ENCODE results near the gene COL27A1.

The COL27A1 gene

GRCh38 chr9:114149181-114149580 is 6.2 kb upstream of the COL27A1 start:
- no peak for DNase-seq (ENCODE audit: low read depth in 2 of 2)

DNA sequence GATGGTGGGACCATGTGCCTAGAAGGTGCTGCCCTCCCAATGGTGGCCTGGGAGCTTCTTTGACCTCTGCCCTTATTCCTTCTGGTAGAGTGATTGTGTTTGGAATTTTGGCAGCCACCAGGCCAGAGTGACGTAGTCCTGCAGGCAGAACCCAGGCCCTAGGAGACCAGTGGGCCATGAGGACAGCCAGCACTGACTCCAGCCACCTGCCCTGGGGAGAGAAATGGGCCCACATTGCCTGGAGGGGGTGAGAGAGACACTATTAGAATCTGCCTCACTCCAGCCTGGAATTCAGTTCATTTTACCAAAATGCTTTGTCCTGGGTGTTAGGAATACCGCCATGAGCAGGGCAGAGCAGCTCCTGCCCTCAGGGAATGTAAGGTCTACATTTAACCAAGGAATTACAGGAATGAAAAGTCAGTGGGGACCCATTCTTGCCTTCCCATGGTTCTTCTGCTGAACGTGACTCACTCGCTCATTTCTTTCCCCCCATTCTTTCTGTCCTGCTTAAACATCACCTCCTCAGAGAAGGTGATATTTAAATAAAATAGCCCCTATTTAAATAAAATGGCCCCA is 5.5 kb upstream of the COL27A1 start:
- DNase-seq (ENCODE audit: low read depth in 2 of 2) = no peak

- DNase-seq (ENCODE audit: low read depth in 2 of 2) = no peak
Observed at GRCh38 chr9:114150608-114151007, 4.7 kb upstream of the COL27A1 start.

DNA sequence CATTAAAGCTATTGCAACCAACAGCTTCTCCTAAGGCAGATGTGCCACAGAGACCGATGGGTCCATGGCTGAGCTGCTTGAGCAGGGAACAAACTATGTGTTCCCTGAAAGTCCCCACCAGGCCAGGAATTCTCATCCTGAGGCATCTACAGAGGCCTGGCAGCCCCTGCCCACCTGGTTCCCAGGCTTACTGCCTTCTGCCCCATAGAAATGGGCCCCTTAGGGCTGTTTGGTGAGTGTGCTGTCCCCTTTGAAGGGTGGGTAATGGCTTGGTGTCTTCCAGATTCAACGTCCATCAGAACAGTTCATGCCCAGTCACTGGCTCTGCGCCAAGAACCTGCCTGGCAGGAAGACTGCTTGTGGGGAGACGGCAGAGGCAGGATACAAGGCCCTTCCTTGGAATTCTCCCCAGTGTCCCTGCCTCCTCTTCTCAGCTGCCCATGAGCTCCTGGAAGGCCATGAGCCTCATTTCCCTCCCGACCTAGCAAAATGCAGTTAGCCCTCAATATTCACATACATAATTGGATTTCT is 3.8 kb upstream of the COL27A1 start:
- no peak for DNase-seq (ENCODE audit: low read depth in 2 of 2)

GRCh38 chr9:114153761-114154599 is 1.4 kb upstream of the COL27A1 start:
- no peak for DNase-seq (ENCODE audit: low read depth in 2 of 2)

DNA sequence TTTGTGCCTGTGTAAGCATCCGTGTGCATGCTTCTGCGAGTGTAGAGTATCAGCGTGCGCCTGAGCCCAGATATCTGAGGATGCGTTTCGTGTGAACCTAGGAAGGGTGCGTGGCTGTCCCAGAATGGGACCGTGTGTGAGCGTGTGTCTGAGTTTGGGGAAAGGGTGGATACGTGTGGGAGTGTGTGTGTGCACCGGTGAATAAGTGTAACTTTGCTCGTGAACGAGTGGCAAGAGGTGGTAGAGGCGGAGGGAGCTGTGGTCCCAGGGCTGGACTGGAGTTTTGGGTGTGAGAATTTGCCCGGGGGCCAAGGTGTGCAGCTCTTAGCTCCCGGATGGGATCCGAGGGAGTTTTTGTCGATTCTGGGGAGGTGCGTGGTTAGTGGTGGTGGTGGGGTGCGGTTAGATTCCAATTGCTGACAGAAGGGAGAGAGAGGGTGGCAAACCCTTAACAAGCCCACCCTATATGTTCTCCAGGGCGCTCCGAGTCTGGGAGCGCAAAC is 686 bp upstream of the COL27A1 start:
- no peak for DNase-seq (ENCODE audit: low read depth in 2 of 2)

DNA sequence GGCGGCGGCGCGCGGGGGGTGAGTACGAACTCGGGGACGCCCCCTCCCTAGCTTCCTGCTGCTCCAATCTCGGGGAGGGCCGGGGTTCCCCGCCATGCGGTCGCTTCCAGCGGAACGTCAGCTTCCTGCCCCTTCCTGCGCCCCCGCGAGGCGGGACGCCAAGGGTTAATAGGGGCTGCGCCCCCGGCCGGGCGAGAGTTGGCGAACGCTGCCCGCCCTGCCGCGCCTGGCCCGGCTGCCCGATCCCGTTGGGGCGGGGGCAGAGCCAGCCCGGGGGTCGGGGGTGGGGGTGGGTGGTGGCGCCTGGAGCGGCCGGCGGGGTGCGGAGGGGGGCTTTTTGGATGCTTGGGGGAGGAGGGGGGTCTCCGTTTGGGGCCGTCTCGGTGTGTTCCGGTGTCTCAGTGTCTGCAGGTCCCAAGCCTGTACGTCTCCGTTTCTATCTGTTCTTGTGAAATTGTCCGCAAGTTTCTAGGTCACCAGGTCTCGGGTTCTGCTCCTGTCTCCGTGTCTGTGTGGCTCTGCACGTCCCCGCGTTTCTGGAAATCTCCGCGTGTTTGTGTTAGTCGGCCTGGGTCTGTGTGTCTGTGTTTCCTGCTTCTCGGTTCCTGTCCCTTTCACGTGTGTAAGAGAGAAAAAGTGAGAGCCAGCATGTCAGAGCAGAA is 789 bp downstream of the COL27A1 start:
- DNase-seq (ENCODE audit: low read depth in 2 of 2) = peak in 1 of 2 donors; percentile 1

- peak; percentile 12 to 30 for DNase-seq (ENCODE audit: low read depth in 2 of 2)
Observed at GRCh38 chr9:114156657-114157421, 1.5 kb downstream of the COL27A1 start.

- DNase-seq (ENCODE audit: low read depth in 2 of 2) = no peak
Observed at GRCh38 chr9:114157516-114158176, 2.3 kb downstream of the COL27A1 start.

DNA sequence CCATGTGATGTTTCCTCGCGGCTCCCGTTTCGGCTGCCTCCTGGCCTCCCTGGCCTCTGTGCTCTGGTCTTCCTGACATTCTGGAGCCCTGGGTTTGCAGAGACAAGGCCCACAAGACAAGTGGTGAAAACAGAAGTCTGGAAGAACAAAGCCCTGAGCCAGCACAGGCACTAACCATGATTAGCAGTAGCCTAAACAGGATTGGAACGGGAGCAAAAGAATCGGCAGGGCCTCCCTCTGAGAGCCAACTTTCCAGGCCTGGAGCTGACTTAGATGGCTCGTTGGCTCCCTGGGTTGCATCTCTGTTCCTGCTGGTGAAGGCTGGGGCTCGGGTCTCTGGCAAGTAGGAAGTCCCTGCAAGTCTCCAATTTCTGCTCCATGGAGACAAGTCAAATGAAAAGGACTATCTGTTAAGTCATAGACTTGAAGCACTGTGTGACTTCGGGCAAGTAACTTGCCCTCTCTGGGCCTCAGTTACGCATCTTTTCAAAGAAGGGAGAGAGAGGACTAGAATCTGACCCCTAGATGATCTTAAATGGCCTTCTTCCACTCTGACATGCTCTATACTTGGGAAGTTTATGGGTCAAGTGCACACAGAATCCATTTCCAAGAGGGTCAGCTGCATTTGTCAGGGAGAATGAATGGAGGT is 3.3 kb downstream of the COL27A1 start:
- no peak for DNase-seq (ENCODE audit: low read depth in 2 of 2)

DNA sequence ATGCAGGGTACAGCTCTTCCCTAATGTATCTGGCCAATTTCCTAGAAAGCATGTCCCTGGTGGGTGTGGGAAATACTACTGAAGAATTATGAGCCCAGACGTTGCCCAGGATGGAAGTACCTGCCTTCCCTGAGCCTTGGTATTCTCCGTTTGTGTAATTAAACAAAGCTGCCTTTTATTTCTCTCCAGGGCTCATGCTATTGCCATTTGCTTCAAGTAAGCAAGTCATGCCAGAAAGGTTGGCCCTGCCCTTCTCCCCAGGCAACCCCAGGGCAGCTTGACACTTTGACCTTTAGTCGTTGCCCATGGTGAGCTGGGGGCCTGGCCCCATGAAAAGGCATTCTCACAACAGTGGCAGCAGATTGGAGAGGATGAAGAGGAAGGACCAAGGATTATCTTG is 4.4 kb downstream of the COL27A1 start:
- DNase-seq (ENCODE audit: low read depth in 2 of 2) = no peak

DNA sequence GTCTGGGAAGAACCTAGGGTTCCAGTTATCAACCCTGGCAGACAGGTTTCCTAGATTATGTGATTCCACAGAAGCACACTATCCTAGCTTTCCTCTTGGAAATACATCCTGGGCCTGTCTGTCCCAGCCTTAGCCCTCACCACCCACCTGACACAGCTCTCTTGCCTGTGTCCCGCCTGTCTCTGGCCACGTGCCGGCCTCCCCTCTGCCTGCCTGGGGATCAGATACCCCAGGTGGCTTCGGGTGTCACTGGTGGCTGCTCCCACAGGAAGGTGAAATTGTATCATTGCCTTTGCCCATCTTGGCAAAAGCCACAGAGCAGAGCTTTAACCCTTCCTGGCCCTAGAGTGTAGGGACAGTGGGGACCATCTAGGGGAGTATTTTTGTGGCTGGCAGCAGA is 6.2 kb downstream of the COL27A1 start:
- no peak for DNase-seq (ENCODE audit: low read depth in 2 of 2)

DNA sequence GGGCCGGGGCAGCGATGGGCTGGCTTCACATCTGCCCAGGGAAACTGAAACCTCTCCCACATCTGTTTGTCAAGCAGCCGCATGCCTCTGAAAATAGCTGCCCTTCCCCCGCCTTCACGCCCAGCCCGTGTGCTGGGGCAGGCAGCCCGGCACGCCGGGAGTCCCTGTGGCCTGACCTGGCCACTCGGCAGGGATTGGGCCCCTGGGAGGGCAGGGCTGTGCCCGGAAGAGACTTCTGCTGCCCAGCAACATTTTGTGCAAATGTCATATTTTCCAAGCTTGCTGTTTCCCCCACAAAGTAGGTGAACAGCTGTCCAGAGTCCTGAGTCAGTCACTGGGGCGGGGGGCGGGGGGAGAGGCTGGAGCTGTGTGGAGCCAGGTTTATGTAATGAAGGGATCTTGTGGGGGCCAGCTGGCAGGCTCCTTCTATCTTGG is 8.2 kb downstream of the COL27A1 start:
- no peak for DNase-seq (ENCODE audit: low read depth in 2 of 2)

DNA sequence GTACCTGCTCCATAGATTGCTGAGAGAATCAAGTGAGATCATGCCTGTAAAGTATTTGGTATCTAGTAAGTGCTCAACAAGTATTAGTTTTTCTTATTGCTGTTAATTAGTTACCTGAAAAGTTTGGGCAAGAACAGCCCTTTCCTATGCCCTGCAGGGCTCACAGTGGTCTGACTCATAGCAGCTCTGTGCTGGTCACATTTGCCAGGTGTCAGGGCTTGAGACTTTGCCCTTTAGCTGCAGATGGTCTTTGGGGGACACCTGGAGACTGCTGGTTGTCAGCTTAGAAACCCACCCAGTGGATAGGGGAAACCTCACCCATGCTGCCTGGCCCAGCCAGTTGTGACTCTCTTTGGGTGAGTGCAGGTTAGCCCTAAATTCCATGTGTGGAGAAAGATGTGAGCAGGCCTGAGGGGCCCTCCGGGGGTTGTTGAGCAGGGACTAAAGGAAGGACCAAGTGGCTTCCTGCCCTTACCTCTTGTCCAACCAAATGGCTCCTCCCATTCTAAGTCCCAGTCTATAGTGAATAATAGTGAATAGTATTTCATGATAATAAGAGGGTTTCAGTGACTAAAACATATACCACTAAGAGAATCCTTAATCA is 9.0 kb downstream of the COL27A1 start:
- no peak for DNase-seq (ENCODE audit: low read depth in 2 of 2)

DNA sequence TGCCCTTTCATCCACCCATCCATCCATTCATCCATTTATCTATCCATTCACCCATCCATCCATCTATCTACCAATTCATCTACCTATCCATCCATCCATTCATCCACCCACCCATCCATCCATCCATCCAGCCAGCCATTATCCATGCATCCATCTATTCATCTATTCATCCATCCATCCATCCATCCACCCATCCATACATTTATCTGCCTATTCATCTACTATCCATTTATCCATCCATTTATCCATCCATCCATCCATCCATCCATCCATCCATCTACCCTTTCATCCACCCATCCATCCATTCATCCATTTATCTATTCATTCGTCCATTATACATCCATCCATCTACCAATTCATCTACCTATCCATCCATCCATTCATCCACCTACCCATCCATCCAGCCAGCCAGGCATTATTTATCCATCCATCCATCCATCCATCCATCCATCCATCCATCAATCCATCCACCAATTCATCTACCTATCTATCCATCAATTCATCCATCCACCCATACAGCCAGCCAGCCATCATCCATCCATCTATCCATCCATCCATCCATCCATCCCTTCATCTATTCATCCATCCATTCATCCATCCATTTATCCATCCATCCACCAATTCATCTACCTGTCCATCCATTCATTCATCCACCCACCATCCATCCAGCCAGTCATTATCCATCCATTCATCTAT is 10.2 kb downstream of the COL27A1 start:
- no peak for DNase-seq (ENCODE audit: low read depth in 2 of 2)

DNA sequence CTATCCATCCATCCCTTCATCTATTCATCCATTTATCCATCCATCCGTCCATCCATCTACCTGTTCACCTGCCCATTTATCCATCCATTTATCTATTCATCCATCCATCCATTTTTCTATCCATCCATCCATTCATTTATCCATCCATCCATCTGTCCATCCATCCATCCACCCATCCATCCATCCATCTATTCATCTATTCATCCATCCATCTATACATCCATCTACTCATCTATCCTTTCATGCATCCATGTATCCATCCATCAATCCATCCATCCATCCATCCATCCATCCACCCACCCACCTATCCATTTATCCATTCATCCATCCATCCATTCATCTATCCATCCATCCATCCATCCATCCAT is 10.8 kb downstream of the COL27A1 start:
- DNase-seq (ENCODE audit: low read depth in 2 of 2) = no peak

- no peak for DNase-seq (ENCODE audit: low read depth in 2 of 2)
Observed at GRCh38 chr9:114166614-114167572, 11.6 kb downstream of the COL27A1 start.

DNA sequence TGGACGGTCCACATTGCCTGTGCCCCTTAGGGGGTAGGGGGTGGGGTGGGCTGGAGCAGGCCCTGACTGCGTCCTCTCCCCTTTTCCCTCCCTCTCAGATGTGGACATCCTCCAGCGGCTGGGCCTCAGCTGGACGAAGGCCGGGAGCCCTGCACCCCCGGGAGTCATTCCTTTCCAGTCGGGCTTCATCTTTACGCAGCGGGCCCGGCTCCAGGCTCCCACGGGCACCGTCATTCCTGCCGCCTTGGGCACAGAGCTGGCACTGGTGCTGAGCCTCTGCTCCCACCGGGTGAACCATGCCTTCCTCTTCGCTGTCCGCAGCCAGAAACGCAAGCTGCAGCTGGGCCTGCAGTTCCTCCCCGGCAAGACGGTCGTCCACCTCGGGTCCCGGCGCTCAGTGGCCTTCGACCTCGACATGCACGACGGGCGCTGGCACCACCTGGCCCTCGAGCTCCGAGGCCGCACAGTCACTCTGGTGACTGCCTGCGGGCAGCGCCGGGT is 12.3 kb downstream of the COL27A1 start:
- DNase-seq (ENCODE audit: low read depth in 2 of 2) = no peak
